Stimulated activated CD4-positive, alpha-beta T cell treated with anti-CD3 and anti-CD28 coated beads, Interleukin-1b, Interleukin-23, amount 100 ng/mL, for 24 hours (primary cell): ENCODE results near the gene CYP3A5.
"Not testable (repeated sequence)": the region's sequence is repeated elsewhere in the genome, so short reads cannot be mapped to it uniquely, and the experiment has no call there.

Experiments
- DNase-seq, 4 experiments: peaks; one replicate each; pipeline ENCODE4 v3.0.0-alpha.2; 2020; ENCODE audit warnings: low read depth in 4 of 4, low spot score in 1 of 4

CYP3A5 gene

GRCh38 chr7:99643464-99643863 is 36.3 kb downstream of the CYP3A5 start:
- no peak for DNase-seq

GRCh38 chr7:99642027-99642426 is 37.8 kb downstream of the CYP3A5 start:
- DNase-seq, result no peak

- no peak for DNase-seq
These were observed 40.5 kb downstream of the CYP3A5 start for GRCh38 chr7:99639267-99639666.

GRCh38 chr7:99638731-99639130 is 41.1 kb downstream of the CYP3A5 start:
- no peak for DNase-seq

- DNase-seq, result not testable (repeated sequence)
These were observed 42.4 kb downstream of the CYP3A5 start for GRCh38 chr7:99637414-99637813.

- DNase-seq, result no peak
These were observed 48.3 kb downstream of the CYP3A5 start for GRCh38 chr7:99631295-99632109.

GRCh38 chr7:99629643-99630042 is 50.2 kb downstream of the CYP3A5 start:
- DNase-seq, result no peak

- DNase-seq, result no peak
These were observed 51.0 kb downstream of the CYP3A5 start for GRCh38 chr7:99628471-99629465.

GRCh38 chr7:99627513-99627912 is 52.3 kb downstream of the CYP3A5 start:
- no peak for DNase-seq

GRCh38 chr7:99626661-99627060 is 53.1 kb downstream of the CYP3A5 start:
- no peak for DNase-seq

GRCh38 chr7:99625961-99626360 is 53.8 kb downstream of the CYP3A5 start:
- DNase-seq, result no peak

GRCh38 chr7:99625321-99625720 is 54.5 kb downstream of the CYP3A5 start:
- no peak for DNase-seq

- peak in 2 of 4 experiments; percentile 51 to 67 for DNase-seq
These were observed 55.3 kb downstream of the CYP3A5 start for GRCh38 chr7:99624484-99624883.

- no peak for DNase-seq
These were observed 55.9 kb downstream of the CYP3A5 start for GRCh38 chr7:99623702-99624447.

GRCh38 chr7:99623091-99623693 is 56.6 kb downstream of the CYP3A5 start:
- peak in 1 of 4 experiments; percentile 20 for DNase-seq

- no peak for DNase-seq
These were observed 57.2 kb downstream of the CYP3A5 start for GRCh38 chr7:99622596-99622995.

- no peak for DNase-seq
These were observed 58.5 kb downstream of the CYP3A5 start for GRCh38 chr7:99621271-99621670.

GRCh38 chr7:99619571-99620130 is 60.1 kb downstream of the CYP3A5 start:
- DNase-seq, result no peak

- DNase-seq, result no peak
These were observed 61.1 kb downstream of the CYP3A5 start for GRCh38 chr7:99618726-99619125.

GRCh38 chr7:99617192-99617781 is 62.5 kb downstream of the CYP3A5 start:
- no peak for DNase-seq
